GDM1 (cell line): Measurements from ENCODE around the gene UNC5C.

Experiments used
- DNase-seq: peaks from one replicate; lab custom pipeline; 2025; lab: John Stamatoyannopoulos, UW

UNC5C gene

GRCh38 chr4:95546866-95547714, 1.7 kb downstream of the UNC5C start:
- no peak for DNase-seq

- DNase-seq = no peak
Observed at GRCh38 chr4:95546221-95546620, 2.6 kb downstream of the UNC5C start.

GRCh38 chr4:95545546-95545945, 3.2 kb downstream of the UNC5C start:
- no peak for DNase-seq

- DNase-seq = no peak
Observed at GRCh38 chr4:95544113-95545103, 4.4 kb downstream of the UNC5C start.

GRCh38 chr4:95541889-95542607, 6.7 kb downstream of the UNC5C start:
- no peak for DNase-seq

GRCh38 chr4:95541094-95541493, 7.7 kb downstream of the UNC5C start:
- DNase-seq = no peak

GRCh38 chr4:95540227-95540626, 8.5 kb downstream of the UNC5C start:
- DNase-seq = no peak

- no peak for DNase-seq
Observed at GRCh38 chr4:95539106-95539505, 9.7 kb downstream of the UNC5C start.

GRCh38 chr4:95537863-95538488, 10.8 kb downstream of the UNC5C start:
- DNase-seq = no peak

- no peak for DNase-seq
Observed at GRCh38 chr4:95537191-95537590, 11.6 kb downstream of the UNC5C start.

GRCh38 chr4:95536650-95537049, 12.1 kb downstream of the UNC5C start:
- no peak for DNase-seq

GRCh38 chr4:95535180-95535579, 13.6 kb downstream of the UNC5C start:
- no peak for DNase-seq

- DNase-seq = no peak
Observed at GRCh38 chr4:95534032-95534431, 14.7 kb downstream of the UNC5C start.

- no peak for DNase-seq
Observed at GRCh38 chr4:95533254-95533653, 15.5 kb downstream of the UNC5C start.

GRCh38 chr4:95532305-95532704, 16.5 kb downstream of the UNC5C start:
- no peak for DNase-seq

- DNase-seq = no peak
Observed at GRCh38 chr4:95531141-95531540, 17.6 kb downstream of the UNC5C start.

GRCh38 chr4:95529946-95530345, 18.8 kb downstream of the UNC5C start:
- DNase-seq = no peak

- no peak for DNase-seq
Observed at GRCh38 chr4:95528388-95528948, 20.3 kb downstream of the UNC5C start.

- no peak for DNase-seq
Observed at GRCh38 chr4:95526075-95526474, 22.7 kb downstream of the UNC5C start.

GRCh38 chr4:95524729-95525128, 24.0 kb downstream of the UNC5C start:
- no peak for DNase-seq

GRCh38 chr4:95524184-95524583, 24.6 kb downstream of the UNC5C start:
- DNase-seq = no peak
